Glutamatergic neuron (in vitro differentiated cells): ENCODE data around the gene HK1. TPM values are rescaled to one million over a fixed set of nuclear protein-coding genes. Genes with fewer than 3 reads are reported as not detected.

Source experiments
- DNase-seq: peaks from one replicate; pipeline ENCODE4 v3.0.0; 2022
- H3K27ac Mint-ChIP-seq: one replicate; pipeline ENCODE4 v1.8.0; 2020; ENCODE audit warnings: mild to moderate bottlenecking, mixed read lengths, inconsistent platforms; ENCODE audit not compliant: unreplicated experiment
- H3K27me3 Mint-ChIP-seq: one replicate; pipeline ENCODE4 v1.8.0; 2020; ENCODE audit warnings: mild to moderate bottlenecking, moderate library complexity, mixed read lengths, inconsistent platforms; ENCODE audit not compliant: unreplicated experiment
- H3K36me3 Mint-ChIP-seq: one replicate; pipeline ENCODE4 v1.8.0; 2020; ENCODE audit warnings: mild to moderate bottlenecking, mixed read lengths, inconsistent platforms; ENCODE audit not compliant: unreplicated experiment
- H3K4me1 Mint-ChIP-seq: one replicate; pipeline ENCODE4 v1.8.0; 2020; ENCODE audit warnings: mild to moderate bottlenecking, low read depth, mixed read lengths, inconsistent platforms; ENCODE audit not compliant: unreplicated experiment
- H3K4me3 Mint-ChIP-seq: one replicate; pipeline ENCODE4 v1.8.0; 2020; ENCODE audit warnings: mild to moderate bottlenecking, mixed read lengths, inconsistent platforms; ENCODE audit not compliant: unreplicated experiment
- H3K9me3 Mint-ChIP-seq: one replicate; pipeline ENCODE4 v1.8.0; 2020; ENCODE audit warnings: mild to moderate bottlenecking, moderate library complexity, mixed read lengths, inconsistent platforms; ENCODE audit not compliant: unreplicated experiment
- total RNA-seq: library from RNA; stranded (reverse); fragmentation: NEBNext Ultra II Directional; extraction: Animal tissue kit (Norgen Biotek cat#: 25700); gene quantifications from one replicate; pipeline ENCODE4 v1.2.1, GENCODE V29; 2021; ENCODE audit not compliant: unreplicated experiment
- TF ChIP-seq, protein P1 (sequence below): fragments of 200-600 bp; sonication (generic); IDR thresholded peaks from one replicate; pipeline ENCODE4 v1.5.0; 2021; ENCODE audit not compliant: partially characterized antibody, unreplicated experiment

HK1 gene
- total RNA-seq, 1 donor from 2014 or later: 240 TPM

DNA sequence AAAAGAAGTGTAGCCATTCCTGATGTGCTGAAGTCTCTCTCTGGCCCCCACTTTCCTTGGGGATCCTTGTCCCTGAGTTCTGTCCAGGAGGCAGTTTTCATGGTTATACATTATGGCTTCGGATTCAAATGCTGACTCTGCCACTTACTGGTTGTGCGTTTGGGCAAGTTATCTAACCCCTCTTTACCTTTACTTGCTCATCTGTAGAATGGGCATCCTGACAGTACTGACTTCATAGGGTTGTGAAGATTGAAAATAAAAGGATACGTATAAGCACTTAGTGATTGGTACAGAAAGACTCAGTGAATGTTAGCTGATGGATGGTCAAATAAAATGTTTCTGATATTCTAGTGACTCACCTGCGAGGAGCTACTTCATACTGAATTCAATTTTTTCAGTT, 73.3 kb downstream of the HK1 start:
- DNase-seq: no peak
- TF ChIP-seq, protein P1, sequence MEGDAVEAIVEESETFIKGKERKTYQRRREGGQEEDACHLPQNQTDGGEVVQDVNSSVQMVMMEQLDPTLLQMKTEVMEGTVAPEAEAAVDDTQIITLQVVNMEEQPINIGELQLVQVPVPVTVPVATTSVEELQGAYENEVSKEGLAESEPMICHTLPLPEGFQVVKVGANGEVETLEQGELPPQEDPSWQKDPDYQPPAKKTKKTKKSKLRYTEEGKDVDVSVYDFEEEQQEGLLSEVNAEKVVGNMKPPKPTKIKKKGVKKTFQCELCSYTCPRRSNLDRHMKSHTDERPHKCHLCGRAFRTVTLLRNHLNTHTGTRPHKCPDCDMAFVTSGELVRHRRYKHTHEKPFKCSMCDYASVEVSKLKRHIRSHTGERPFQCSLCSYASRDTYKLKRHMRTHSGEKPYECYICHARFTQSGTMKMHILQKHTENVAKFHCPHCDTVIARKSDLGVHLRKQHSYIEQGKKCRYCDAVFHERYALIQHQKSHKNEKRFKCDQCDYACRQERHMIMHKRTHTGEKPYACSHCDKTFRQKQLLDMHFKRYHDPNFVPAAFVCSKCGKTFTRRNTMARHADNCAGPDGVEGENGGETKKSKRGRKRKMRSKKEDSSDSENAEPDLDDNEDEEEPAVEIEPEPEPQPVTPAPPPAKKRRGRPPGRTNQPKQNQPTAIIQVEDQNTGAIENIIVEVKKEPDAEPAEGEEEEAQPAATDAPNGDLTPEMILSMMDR: no peak

DNA sequence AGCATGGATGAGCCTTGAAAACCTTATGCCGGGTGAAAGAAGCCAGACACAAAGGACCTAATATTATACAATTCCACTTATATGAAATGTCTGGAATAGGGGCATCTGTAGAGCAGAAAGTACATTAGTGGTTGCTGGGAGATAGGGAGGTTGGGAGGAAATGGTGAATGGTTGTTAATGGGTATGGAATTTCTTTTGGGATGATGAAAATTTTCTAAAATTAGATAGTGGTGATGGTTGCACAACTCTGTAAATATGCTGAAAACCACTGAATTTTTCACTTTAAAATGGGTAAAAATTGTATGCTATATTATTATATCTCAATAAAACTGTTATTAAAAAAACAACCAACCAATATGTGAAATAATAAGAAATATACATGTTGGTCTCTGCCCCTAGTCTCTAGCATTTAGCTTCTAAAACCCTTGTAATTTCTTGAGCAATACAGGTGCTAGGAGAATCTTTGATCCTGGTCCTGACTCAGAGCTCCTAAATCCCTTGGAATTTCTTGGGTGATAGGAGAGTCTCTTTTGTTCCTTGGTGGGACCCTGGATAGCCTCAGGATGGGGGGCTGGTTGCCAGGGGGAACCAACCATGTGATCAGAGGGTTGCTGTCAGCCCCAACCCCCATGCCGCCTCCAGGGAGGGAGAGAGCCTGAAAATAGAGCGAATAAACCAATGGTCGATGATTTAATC, 74.4 kb downstream of the HK1 start:
- DNase-seq: no peak
- Mint-ChIP-seq H3K36me3 (no peaks in the 10 kb centered on the region), H3K4me1 (peaks cover 9% of the 10 kb centered on the region), H3K4me3 (no peak overlapping the region), H3K27me3 (peaks cover under 1% of the 10 kb centered on the region), H3K9me3 (peaks cover 2% of the 10 kb centered on the region), H3K27ac (no peak overlapping the region)
- TF ChIP-seq, protein P1: no peak

More for the DNA sequence above, 73.3 kb downstream of the HK1 start:
- Mint-ChIP-seq H3K27ac (no peak overlapping the region), H3K9me3 (peaks cover 2% of the 10 kb centered on the region), H3K27me3 (peaks cover 3% of the 10 kb centered on the region), H3K36me3 (no peaks in the 10 kb centered on the region), H3K4me3 (no peak overlapping the region), H3K4me1 (peaks cover 9% of the 10 kb centered on the region)

DNA sequence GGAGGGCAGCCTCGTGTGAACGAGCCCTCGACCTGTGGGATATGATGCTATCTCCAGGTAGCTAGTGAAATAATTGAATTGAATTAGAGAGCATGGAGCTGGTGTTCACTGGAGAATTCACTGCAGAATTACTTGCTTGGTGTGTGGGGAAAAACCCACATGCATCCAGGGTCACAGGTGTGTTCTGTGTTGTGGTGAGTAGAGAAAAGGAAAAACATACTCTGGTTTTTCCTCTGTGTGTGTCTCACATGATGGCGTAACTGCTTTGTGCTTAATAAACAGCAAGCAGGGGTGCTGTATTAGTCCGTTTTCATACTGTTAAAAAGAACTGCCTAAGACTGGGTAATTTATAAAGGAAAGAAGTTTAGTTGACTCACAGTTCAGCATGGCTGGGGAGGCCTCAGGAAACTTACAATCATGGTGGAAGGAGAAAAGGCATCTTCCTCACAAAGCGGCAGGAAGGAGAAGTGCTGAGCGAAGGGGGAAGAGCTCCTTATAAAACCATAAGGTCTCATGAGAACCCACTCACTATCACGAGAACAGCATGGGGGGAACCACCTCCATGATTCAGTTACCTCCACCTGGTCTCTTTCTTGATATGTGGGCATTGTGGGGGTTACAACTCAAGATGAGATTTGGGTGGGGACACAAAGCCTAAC, 75.8 kb downstream of the HK1 start:
- Mint-ChIP-seq H3K9me3 (no peaks in the 10 kb centered on the region), H3K27ac (no peak overlapping the region), H3K4me1 (peaks cover 9% of the 10 kb centered on the region), H3K36me3 (no peaks in the 10 kb centered on the region), H3K4me3 (no peak overlapping the region), H3K27me3 (no peaks in the 10 kb centered on the region)
- DNase-seq: no peak
- TF ChIP-seq, protein P1: no peak

DNA sequence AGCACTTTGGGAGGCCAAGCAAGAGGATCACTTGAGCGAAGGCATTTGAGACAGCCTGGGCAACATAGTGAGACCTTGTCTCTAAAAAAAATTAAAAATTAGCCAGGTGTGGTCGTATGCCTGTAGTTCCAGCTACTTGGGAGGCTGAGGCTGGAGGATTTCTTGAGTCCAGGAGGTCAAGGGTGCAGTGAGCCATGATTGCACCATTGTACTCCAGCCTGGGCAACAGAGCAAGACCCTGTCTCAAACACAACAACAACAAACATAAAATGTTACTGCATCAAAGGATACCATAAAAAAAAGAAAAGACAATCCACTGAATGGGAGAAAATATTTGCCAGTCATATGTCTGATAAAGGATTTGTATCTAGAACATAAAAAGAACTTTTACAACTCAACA, 77.9 kb downstream of the HK1 start:
- Mint-ChIP-seq H3K36me3 (peaks cover 3% of the 10 kb centered on the region), H3K27ac (no peak overlapping the region), H3K4me3 (no peak overlapping the region), H3K4me1 (peaks cover 25% of the 10 kb centered on the region), H3K27me3 (peaks cover 3% of the 10 kb centered on the region), H3K9me3 (no peaks in the 10 kb centered on the region)
- TF ChIP-seq, protein P1: no peak
- no peak for DNase-seq
